Measurements from ENCODE around the gene SEMA4C.

Gene SEMA4C

GRCh38 chr2:96848264-96848663 lies 21.6 kb downstream of the SEMA4C start:
- H2AFZ ChIP-seq (ENCODE audit: low read length), result no peak overlapping the region
- WGBS, 2 donors (ENCODE audit: extremely low coverage in 2 of 2, insufficient read length in 2 of 2, insufficient replicate concordance in 1 of 2), result no CpG with 5 or more reads among the region's 9 CpGs
- peak overlapping the region; percentile 56 for H2AK5ac ChIP-seq (ENCODE audit: low read depth, low read length)
- H2BK5ac ChIP-seq (ENCODE audit: low read length), result no peak overlapping the region
- H3K14ac ChIP-seq (ENCODE audit: low read length), result no peak overlapping the region
- H3K79me1 ChIP-seq (ENCODE audit: low read depth, low read length), result peaks cover 3% of the 10 kb centered on the region
- no peak overlapping the region for H2BK12ac ChIP-seq (ENCODE audit: low read length)
- peaks cover 20 to 59% of the 10 kb centered on the region in 2 donors for H3K36me3 ChIP-seq (replicated peaks in 1 of 2; ENCODE audit: control insufficient read depth in 2 of 2, insufficient read depth in 2 of 2, low read length in 2 of 2)
- no peak overlapping the region for H2BK120ac ChIP-seq (ENCODE audit: low read depth, low read length)
- no peak overlapping the region for H3K4me3 ChIP-seq (ENCODE audit: low read length in 2 of 2)
- no peaks in the 10 kb centered on the region for H3K9me3 ChIP-seq (replicated peaks in 1 of 2; ENCODE audit: control insufficient read depth in 2 of 2, insufficient read depth in 1 of 2, low read depth in 1 of 2, low read length in 2 of 2)
- no peak overlapping the region for H4K8ac ChIP-seq (ENCODE audit: low read depth, low read length)
- no peak overlapping the region for H4K91ac ChIP-seq (ENCODE audit: low read depth, low read length, poor library complexity)
- peaks cover 1 to 8% of the 10 kb centered on the region in 2 donors for H3K4me1 ChIP-seq (ENCODE audit: control insufficient read depth in 2 of 2, insufficient read depth in 1 of 2, low read depth in 1 of 2, low read length in 2 of 2)
- DNase-seq (ENCODE audit: low spot score), result no peak
- no peaks in the 10 kb centered on the region for H3K27me3 ChIP-seq (ENCODE audit: control insufficient read depth in 3 of 3, insufficient read depth in 3 of 3, low read depth in 1 of 3, low read length in 3 of 3)
- peak overlapping the region; percentile 80 for H3K23ac ChIP-seq (ENCODE audit: low read depth, low read length, poor library complexity)
- no peak overlapping the region for H2BK15ac ChIP-seq (ENCODE audit: low read length)
- H3K9ac ChIP-seq (ENCODE audit: low read depth, low read length, poor library complexity), result no peak overlapping the region
- peak overlapping the region; percentile 17 for H3K18ac ChIP-seq (ENCODE audit: low read length)
- H3K4me2 ChIP-seq (ENCODE audit: insufficient read depth, low read length, poor library complexity, severe bottlenecking), result no peak overlapping the region
- no peak overlapping the region for H3K4ac ChIP-seq (ENCODE audit: low read length)
- H3K27ac ChIP-seq (replicated peaks; ENCODE audit: low read length), result peak overlapping the region; percentile 36

GRCh38 chr2:96847586-96847985 lies 22.3 kb downstream of the SEMA4C start:
- H3K4me2 ChIP-seq (ENCODE audit: insufficient read depth, low read length, poor library complexity, severe bottlenecking), result no peak overlapping the region
- H3K9ac ChIP-seq (ENCODE audit: low read depth, low read length, poor library complexity), result no peak overlapping the region
- DNase-seq (ENCODE audit: low spot score), result no peak
- no peaks in the 10 kb centered on the region for H3K27me3 ChIP-seq (ENCODE audit: control insufficient read depth in 3 of 3, insufficient read depth in 3 of 3, low read depth in 1 of 3, low read length in 3 of 3)
- H2BK120ac ChIP-seq (ENCODE audit: low read depth, low read length), result no peak overlapping the region
- WGBS, 2 donors (ENCODE audit: extremely low coverage in 2 of 2, insufficient read length in 2 of 2, insufficient replicate concordance in 1 of 2), result no CpG with 5 or more reads among the region's 10 CpGs
- no peaks in the 10 kb centered on the region for H3K9me3 ChIP-seq (replicated peaks in 1 of 2; ENCODE audit: control insufficient read depth in 2 of 2, insufficient read depth in 1 of 2, low read depth in 1 of 2, low read length in 2 of 2)
- H3K4ac ChIP-seq (ENCODE audit: low read length), result no peak overlapping the region
- H4K8ac ChIP-seq (ENCODE audit: low read depth, low read length), result no peak overlapping the region
- H3K36me3 ChIP-seq (replicated peaks in 1 of 2; ENCODE audit: control insufficient read depth in 2 of 2, insufficient read depth in 2 of 2, low read length in 2 of 2), result peaks cover 19 to 52% of the 10 kb centered on the region in 2 donors
- peaks cover 3% of the 10 kb centered on the region for H3K79me1 ChIP-seq (ENCODE audit: low read depth, low read length)
- H2AK5ac ChIP-seq (ENCODE audit: low read depth, low read length), result no peak overlapping the region
- no peak overlapping the region for H2BK5ac ChIP-seq (ENCODE audit: low read length)
- H3K18ac ChIP-seq (ENCODE audit: low read length), result no peak overlapping the region
- no peak overlapping the region for H3K23ac ChIP-seq (ENCODE audit: low read depth, low read length, poor library complexity)
- H2AFZ ChIP-seq (ENCODE audit: low read length), result no peak overlapping the region
- peaks cover 1 to 8% of the 10 kb centered on the region in 2 donors for H3K4me1 ChIP-seq (ENCODE audit: control insufficient read depth in 2 of 2, insufficient read depth in 1 of 2, low read depth in 1 of 2, low read length in 2 of 2)
- no peak overlapping the region for H4K91ac ChIP-seq (ENCODE audit: low read depth, low read length, poor library complexity)
- H3K14ac ChIP-seq (ENCODE audit: low read length), result no peak overlapping the region
- no peak overlapping the region for H3K4me3 ChIP-seq (ENCODE audit: low read length in 2 of 2)
- no peak overlapping the region for H3K27ac ChIP-seq (replicated peaks; ENCODE audit: low read length)
- no peak overlapping the region for H2BK15ac ChIP-seq (ENCODE audit: low read length)
- H2BK12ac ChIP-seq (ENCODE audit: low read length), result no peak overlapping the region

GRCh38 chr2:96846825-96847224 lies 23.1 kb downstream of the SEMA4C start:
- no peak overlapping the region for H2BK12ac ChIP-seq (ENCODE audit: low read length)
- WGBS, 2 donors (ENCODE audit: extremely low coverage in 2 of 2, insufficient read length in 2 of 2, insufficient replicate concordance in 1 of 2), result no CpG with 5 or more reads among the region's 5 CpGs

GRCh38 chr2:96844405-96844808 lies 25.5 kb downstream of the SEMA4C start:
- DNase-seq (ENCODE audit: low spot score), result no peak
- H3K27ac ChIP-seq (replicated peaks; ENCODE audit: low read length), result no peak overlapping the region
- H4K91ac ChIP-seq (ENCODE audit: low read depth, low read length, poor library complexity), result no peak overlapping the region
- no peak overlapping the region for H3K9ac ChIP-seq (ENCODE audit: low read depth, low read length, poor library complexity)
- no peaks in the 10 kb centered on the region for H3K9me3 ChIP-seq (replicated peaks in 1 of 2; ENCODE audit: control insufficient read depth in 2 of 2, insufficient read depth in 1 of 2, low read depth in 1 of 2, low read length in 2 of 2)
- no peak overlapping the region for H3K4me2 ChIP-seq (ENCODE audit: insufficient read depth, low read length, poor library complexity, severe bottlenecking)
- WGBS, 2 donors (ENCODE audit: extremely low coverage in 2 of 2, insufficient read length in 2 of 2, insufficient replicate concordance in 1 of 2), result no CpG with 5 or more reads among the region's 17 CpGs
- no peak overlapping the region for H2BK5ac ChIP-seq (ENCODE audit: low read length)
- H3K79me1 ChIP-seq (ENCODE audit: low read depth, low read length), result peaks cover 2% of the 10 kb centered on the region
- no peak overlapping the region for H3K18ac ChIP-seq (ENCODE audit: low read length)
- H3K36me3 ChIP-seq (replicated peaks in 1 of 2; ENCODE audit: control insufficient read depth in 2 of 2, insufficient read depth in 2 of 2, low read length in 2 of 2), result peaks cover 16 to 37% of the 10 kb centered on the region in 2 donors
- H3K4me3 ChIP-seq (ENCODE audit: low read length in 2 of 2), result no peak overlapping the region
- no peaks in the 10 kb centered on the region for H3K27me3 ChIP-seq (ENCODE audit: control insufficient read depth in 3 of 3, insufficient read depth in 3 of 3, low read depth in 1 of 3, low read length in 3 of 3)
- H3K4ac ChIP-seq (ENCODE audit: low read length), result no peak overlapping the region
- H4K8ac ChIP-seq (ENCODE audit: low read depth, low read length), result no peak overlapping the region
- H2BK120ac ChIP-seq (ENCODE audit: low read depth, low read length), result no peak overlapping the region
- no peak overlapping the region for H2AK5ac ChIP-seq (ENCODE audit: low read depth, low read length)
- H3K23ac ChIP-seq (ENCODE audit: low read depth, low read length, poor library complexity), result peak overlapping the region; percentile 29
- H3K4me1 ChIP-seq (ENCODE audit: control insufficient read depth in 2 of 2, insufficient read depth in 1 of 2, low read depth in 1 of 2, low read length in 2 of 2), result peaks cover 1 to 8% of the 10 kb centered on the region in 2 donors
- no peak overlapping the region for H2BK12ac ChIP-seq (ENCODE audit: low read length)
- H2BK15ac ChIP-seq (ENCODE audit: low read length), result no peak overlapping the region
- no peak overlapping the region for H3K14ac ChIP-seq (ENCODE audit: low read length)
- no peak overlapping the region for H2AFZ ChIP-seq (ENCODE audit: low read length)

More at GRCh38 chr2:96846825-96847224, 23.1 kb downstream of the SEMA4C start:
- Histone ChIP-seq H2BK5ac (ENCODE audit: low read length) (no peak overlapping the region), H3K23ac (ENCODE audit: low read depth, low read length, poor library complexity) (no peak overlapping the region), H3K9ac (ENCODE audit: low read depth, low read length, poor library complexity) (no peak overlapping the region), H3K4me3 (ENCODE audit: low read length in 2 of 2) (no peak overlapping the region), H3K4ac (ENCODE audit: low read length) (no peak overlapping the region), H3K18ac (ENCODE audit: low read length) (no peak overlapping the region), H4K91ac (ENCODE audit: low read depth, low read length, poor library complexity) (no peak overlapping the region), H3K36me3 (replicated peaks in 1 of 2; ENCODE audit: control insufficient read depth in 2 of 2, insufficient read depth in 2 of 2, low read length in 2 of 2) (peaks cover 17 to 45% of the 10 kb centered on the region in 2 donors), H3K9me3 (replicated peaks in 1 of 2; ENCODE audit: control insufficient read depth in 2 of 2, insufficient read depth in 1 of 2, low read depth in 1 of 2, low read length in 2 of 2) (no peaks in the 10 kb centered on the region), H2BK15ac (ENCODE audit: low read length) (no peak overlapping the region), H3K27me3 (ENCODE audit: control insufficient read depth in 3 of 3, insufficient read depth in 3 of 3, low read depth in 1 of 3, low read length in 3 of 3) (no peaks in the 10 kb centered on the region), H3K27ac (replicated peaks; ENCODE audit: low read length) (no peak overlapping the region), H3K79me1 (ENCODE audit: low read depth, low read length) (peaks cover 4% of the 10 kb centered on the region), H2BK120ac (ENCODE audit: low read depth, low read length) (no peak overlapping the region), H2AFZ (ENCODE audit: low read length) (no peak overlapping the region), H2AK5ac (ENCODE audit: low read depth, low read length) (no peak overlapping the region), H3K14ac (ENCODE audit: low read length) (no peak overlapping the region), H3K4me1 (ENCODE audit: control insufficient read depth in 2 of 2, insufficient read depth in 1 of 2, low read depth in 1 of 2, low read length in 2 of 2) (peaks cover 1 to 8% of the 10 kb centered on the region in 2 donors), H4K8ac (ENCODE audit: low read depth, low read length) (no peak overlapping the region), H3K4me2 (ENCODE audit: insufficient read depth, low read length, poor library complexity, severe bottlenecking) (no peak overlapping the region)
- DNase-seq (ENCODE audit: low spot score), result no peak
